HCT116 (cell line): ENCODE data around the gene CFAP46. TPM values are rescaled to one million over a fixed set of nuclear protein-coding genes. Genes with fewer than 3 reads are reported as not detected.

Experiments used
- ATAC-seq: fragments of 200-7000 bp; cut with Tn5 transposase; 2 replicates; pipeline ENCODE4 v1.9.1; 2020; ENCODE audit warnings: mild to moderate bottlenecking, moderate library complexity
- BruUV-seq: library from RNA; stranded (reverse); fragments of 400-500 nt; replicated peaks from 2 replicates; lab custom pipeline; 2021; lab: Mats Ljungman, UMichigan
- CTCF ChIA-PET: fragments of 300-600 bp; sonication (Branson Sonifier 250); formaldehyde crosslinking; loops from one replicate; lab custom pipeline; 2021; ENCODE audit warnings: antibody characterized with exemption; lab: Charles Lee
- POLR2A ChIA-PET: fragments of 300-600, 350-600 bp; sonication (Branson Sonifier 250); formaldehyde crosslinking; loops from one replicate; lab custom pipeline; 2021; ENCODE audit warnings: antibody characterized with exemption; lab: Charles Lee
- RAD21 ChIA-PET, 2 experiments: fragments of 300-600 bp; sonication (Branson Sonifier 250); formaldehyde crosslinking; loops; one replicate each; lab custom pipeline; 2023; ENCODE audit warnings: low total read pairs in 2 of 2; ENCODE audit not compliant: uncharacterized antibody in 2 of 2, unreplicated experiment in 2 of 2, low non-redundant PET in 1 of 2; lab: Charles Lee
- DNase-seq: peaks from one replicate; pipeline ENCODE4 v3.0.0-alpha.2; 2010; ENCODE audit warnings: low read depth, low spot score
- H2AFZ ChIP-seq: fragments of 200-600 bp; shearing (Covaris generic), sonication (generic); 2 replicates; pipeline ENCODE4 v1.6.1; 2017; ENCODE audit warnings: low read depth, mixed run types, mixed read lengths, antibody characterized with exemption, low read length; ENCODE audit not compliant: poor library complexity, severe bottlenecking
- H3K27ac ChIP-seq: 2 replicates; pipeline ENCODE4 v1.5.1; 2012; ENCODE audit warnings: low read depth, low read length
- H3K27me3 ChIP-seq: fragments of 200-600 bp; sonication (generic); 2 replicates; pipeline ENCODE4 v1.6.1; 2016; ENCODE audit warnings: mixed run types, low read length, mixed read lengths; ENCODE audit not compliant: insufficient read depth
- H3K36me3 ChIP-seq, 2 experiments: fragments of 200-500 bp in 1 of 2; fragments of 200-600 bp in 1 of 2; sonication (Bioruptor generic) in 1 of 2; sonication (generic) in 1 of 2; 2 replicates each; pipeline versions ENCODE4 v1.5.1 to v1.6.1; 2014 to 2016; ENCODE audit warnings: low read length in 2 of 2, inconsistent platforms in 1 of 2, mixed read lengths in 1 of 2, mixed run types in 1 of 2; ENCODE audit not compliant: insufficient read depth in 2 of 2, control insufficient read depth in 1 of 2
- H3K4me1 ChIP-seq, 2 experiments: fragments of 200-600 bp in 1 of 2; sonication (generic) in 1 of 2; 2 replicates each; pipeline versions ENCODE4 v1.5.1 to v1.6.1; 2012 to 2017; ENCODE audit warnings: low read length in 2 of 2, inconsistent platforms in 1 of 2, mild to moderate bottlenecking in 1 of 2, mixed read lengths in 1 of 2, mixed run types in 1 of 2, moderate library complexity in 1 of 2; ENCODE audit not compliant: insufficient read depth in 2 of 2, control insufficient read depth in 1 of 2
- H3K4me2 ChIP-seq: fragments of 200-600 bp; sonication (generic); 2 replicates; pipeline ENCODE4 v1.6.1; 2017; ENCODE audit warnings: mixed run types, low read length, mixed read lengths
- H3K4me3 ChIP-seq, 2 experiments: fragments of 200-600 bp in 1 of 2; sonication (generic) in 1 of 2; replicated peaks in 1 of 2; 2 replicates each; pipeline ENCODE4 v1.5.1; 2011 to 2016; ENCODE audit warnings: low read length in 2 of 2, control low read depth in 1 of 2, low read depth in 1 of 2, mild to moderate bottlenecking in 1 of 2, mixed read lengths in 1 of 2, mixed run types in 1 of 2
- H3K79me2 ChIP-seq: fragments of 200-600 bp; sonication (generic); 2 replicates; pipeline ENCODE4 v1.6.1; 2017; ENCODE audit warnings: mild to moderate bottlenecking, mixed run types, low read length, moderate library complexity, mixed read lengths; ENCODE audit not compliant: insufficient read depth
- H3K9ac ChIP-seq: fragments of 200-600 bp; sonication (generic); 2 replicates; pipeline ENCODE4 v1.6.1; 2016; ENCODE audit warnings: low read length, mixed read lengths
- H3K9me2 ChIP-seq: fragments of 200-600 bp; sonication (generic), shearing (Covaris generic); 2 replicates; pipeline ENCODE4 v1.6.1; 2017; ENCODE audit warnings: mixed run types, mild to moderate bottlenecking, moderate library complexity; ENCODE audit not compliant: insufficient read depth
- H3K9me3 ChIP-seq, 2 experiments: fragments of 200-500 bp in 1 of 2; fragments of 200-600 bp in 1 of 2; sonication (Bioruptor generic) in 1 of 2; sonication (generic) in 1 of 2; 2 replicates each; pipeline ENCODE4 v1.6.1; 2014 to 2017; ENCODE audit warnings: low read length in 2 of 2, mixed read lengths in 2 of 2, inconsistent platforms in 1 of 2, low read depth in 1 of 2, mild to moderate bottlenecking in 1 of 2, mixed run types in 1 of 2, moderate library complexity in 1 of 2; ENCODE audit not compliant: control insufficient read depth in 1 of 2, insufficient read depth in 1 of 2
- H4K20me1 ChIP-seq: fragments of 200-600 bp; sonication (generic), shearing (Covaris generic); 2 replicates; pipeline ENCODE4 v1.6.1; 2017; ENCODE audit warnings: mixed run types, mild to moderate bottlenecking, moderate library complexity; ENCODE audit not compliant: insufficient read depth
- EZH2 ChIP-seq: fragments of 200-600 bp; sonication (generic); IDR thresholded peaks from 2 replicates; pipeline ENCODE4 v1.6.1; 2017; ENCODE audit warnings: antibody characterized with exemption, mixed run types
- FOSL1 ChIP-seq: IDR thresholded peaks from 2 replicates; pipeline ENCODE4 v1.6.1; 2012; ENCODE audit warnings: low read depth
- POLR2A ChIP-seq: IDR thresholded peaks from 2 replicates; pipeline ENCODE4 v1.7.0; 2011; ENCODE audit warnings: borderline replicate concordance; ENCODE audit not compliant: insufficient read depth, insufficient read length; ENCODE audit errors: extremely low read depth
- POLR2AphosphoS5 ChIP-seq: IDR thresholded peaks from 2 replicates; pipeline ENCODE4 v1.6.1; 2011; ENCODE audit warnings: mild to moderate bottlenecking, low read depth, low read length, moderate library complexity
- SP1 ChIP-seq: IDR thresholded peaks from 2 replicates; pipeline ENCODE4 v1.6.1; 2012; ENCODE audit warnings: low read depth
- SRF ChIP-seq: IDR thresholded peaks from 2 replicates; pipeline ENCODE4 v1.6.1; 2012; ENCODE audit warnings: low read depth
- YY1 ChIP-seq: IDR thresholded peaks from 2 replicates; pipeline ENCODE4 v1.6.1; 2011; ENCODE audit warnings: low read length, low read depth, moderate library complexity, mild to moderate bottlenecking; ENCODE audit not compliant: insufficient replicate concordance; ENCODE audit errors: extremely low read depth
- intact Hi-C: fragments of 100-400 bp; cut with micrococcal nuclease; formaldehyde crosslinking; loops from 2 replicates; pipeline ENCODE4 v1.10.0; 2022
- total RNA-seq: library from RNA; stranded (reverse); gene quantifications from one replicate; pipeline ENCODE4 v1.2.1, GENCODE V29; 2021; ENCODE audit not compliant: unreplicated experiment
- TF ChIP-seq, protein P1 (sequence below): IDR thresholded peaks from 2 replicates; pipeline ENCODE4 v1.6.1; 2012; ENCODE audit warnings: low read depth
- TF ChIP-seq, protein P2 (sequence below): IDR thresholded peaks from 2 replicates; pipeline ENCODE4 v1.6.1; 2011; ENCODE audit warnings: mild to moderate bottlenecking, low read length, moderate library complexity; ENCODE audit not compliant: insufficient replicate concordance; ENCODE audit errors: extremely low read depth
- TF ChIP-seq, protein P3 (sequence below): IDR thresholded peaks from 2 replicates; pipeline ENCODE4 v1.6.1; 2012

Gene CFAP46
- total RNA-seq, 1 experiment from 2014 or later = 1.4 TPM

DNA sequence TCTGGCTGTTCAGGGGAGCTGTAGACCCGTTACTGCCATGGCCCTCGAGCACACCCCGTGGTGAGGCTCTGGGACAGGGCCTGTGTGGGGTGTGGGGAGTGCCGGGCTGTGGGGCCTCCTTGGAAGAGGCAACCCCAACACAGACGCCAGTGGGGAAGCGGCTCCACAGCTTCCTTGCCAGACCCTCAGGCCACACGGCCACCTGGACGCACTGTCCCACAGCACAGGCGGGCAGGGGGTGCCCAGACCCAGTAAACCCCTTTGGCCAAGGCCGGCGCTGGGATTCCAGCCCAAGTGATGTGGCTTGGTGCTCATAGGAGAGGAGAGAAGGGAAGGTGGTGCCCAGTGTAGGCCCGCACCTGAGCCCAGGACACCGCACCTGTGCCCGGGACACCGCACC is 143.5 kb downstream of the CFAP46 start:
- no peak for ATAC-seq
- no peak overlapping the region for H3K4me3 ChIP-seq
- no peak for DNase-seq
- TF ChIP-seq SRF (no peak), FOSL1 (no peak), POLR2A (no peak), EZH2 (no peak)
- TF ChIP-seq, all 23 proteins: peak for 0
- intact Hi-C loops = no loop called here
- Histone ChIP-seq H3K27me3 (no peaks in the 10 kb centered on the region), H4K20me1 (no peaks in the 10 kb centered on the region), H3K9ac (no peak overlapping the region), H3K79me2 (no peaks in the 10 kb centered on the region), H3K27ac (no peak overlapping the region), H2AFZ (no peak overlapping the region), H3K36me3 (no peaks in the 10 kb centered on the region), H3K4me2 (no peak overlapping the region), H3K9me2 (no peaks in the 10 kb centered on the region), H3K9me3 (no peaks in the 10 kb centered on the region), H3K4me1 (no peaks in the 10 kb centered on the region)
- CTCF ChIA-PET = no interaction called here
- BruUV-seq = no TSS peak
- POLR2A ChIA-PET = no interaction called here
- RAD21 ChIA-PET = no interaction called here

DNA sequence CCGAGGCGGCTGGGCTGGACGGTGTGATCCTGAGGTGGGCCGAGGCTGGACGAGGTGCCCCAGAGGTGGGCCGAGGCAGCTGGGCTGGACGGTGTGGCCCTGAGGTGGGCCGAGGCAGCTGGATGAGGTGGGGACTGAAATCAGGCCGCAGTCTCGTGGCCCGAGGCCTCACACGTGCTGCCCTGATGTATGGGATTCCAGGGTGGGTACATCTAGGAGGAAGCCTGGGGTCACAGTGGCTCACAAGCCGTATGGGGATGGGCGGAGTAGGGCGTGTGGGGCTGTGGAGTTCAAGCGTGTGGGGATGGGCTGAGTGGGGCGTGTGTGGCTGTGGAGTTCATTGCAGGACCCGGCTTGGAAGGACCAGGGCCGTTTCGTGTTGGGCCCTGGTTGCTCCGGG is 144.0 kb downstream of the CFAP46 start:
- no peak overlapping the region for H3K4me2 ChIP-seq
- H2AFZ ChIP-seq = no peak overlapping the region
- RAD21 ChIA-PET = no interaction called here
- H3K4me3 ChIP-seq = no peak overlapping the region
- no peak overlapping the region for H3K27ac ChIP-seq
- TF ChIP-seq POLR2A (no peak), YY1 (no peak), POLR2AphosphoS5 (no peak), SP1 (no peak)
- TF ChIP-seq, protein P1, sequence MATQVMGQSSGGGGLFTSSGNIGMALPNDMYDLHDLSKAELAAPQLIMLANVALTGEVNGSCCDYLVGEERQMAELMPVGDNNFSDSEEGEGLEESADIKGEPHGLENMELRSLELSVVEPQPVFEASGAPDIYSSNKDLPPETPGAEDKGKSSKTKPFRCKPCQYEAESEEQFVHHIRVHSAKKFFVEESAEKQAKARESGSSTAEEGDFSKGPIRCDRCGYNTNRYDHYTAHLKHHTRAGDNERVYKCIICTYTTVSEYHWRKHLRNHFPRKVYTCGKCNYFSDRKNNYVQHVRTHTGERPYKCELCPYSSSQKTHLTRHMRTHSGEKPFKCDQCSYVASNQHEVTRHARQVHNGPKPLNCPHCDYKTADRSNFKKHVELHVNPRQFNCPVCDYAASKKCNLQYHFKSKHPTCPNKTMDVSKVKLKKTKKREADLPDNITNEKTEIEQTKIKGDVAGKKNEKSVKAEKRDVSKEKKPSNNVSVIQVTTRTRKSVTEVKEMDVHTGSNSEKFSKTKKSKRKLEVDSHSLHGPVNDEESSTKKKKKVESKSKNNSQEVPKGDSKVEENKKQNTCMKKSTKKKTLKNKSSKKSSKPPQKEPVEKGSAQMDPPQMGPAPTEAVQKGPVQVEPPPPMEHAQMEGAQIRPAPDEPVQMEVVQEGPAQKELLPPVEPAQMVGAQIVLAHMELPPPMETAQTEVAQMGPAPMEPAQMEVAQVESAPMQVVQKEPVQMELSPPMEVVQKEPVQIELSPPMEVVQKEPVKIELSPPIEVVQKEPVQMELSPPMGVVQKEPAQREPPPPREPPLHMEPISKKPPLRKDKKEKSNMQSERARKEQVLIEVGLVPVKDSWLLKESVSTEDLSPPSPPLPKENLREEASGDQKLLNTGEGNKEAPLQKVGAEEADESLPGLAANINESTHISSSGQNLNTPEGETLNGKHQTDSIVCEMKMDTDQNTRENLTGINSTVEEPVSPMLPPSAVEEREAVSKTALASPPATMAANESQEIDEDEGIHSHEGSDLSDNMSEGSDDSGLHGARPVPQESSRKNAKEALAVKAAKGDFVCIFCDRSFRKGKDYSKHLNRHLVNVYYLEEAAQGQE = no peak
- TF ChIP-seq, protein P2, sequence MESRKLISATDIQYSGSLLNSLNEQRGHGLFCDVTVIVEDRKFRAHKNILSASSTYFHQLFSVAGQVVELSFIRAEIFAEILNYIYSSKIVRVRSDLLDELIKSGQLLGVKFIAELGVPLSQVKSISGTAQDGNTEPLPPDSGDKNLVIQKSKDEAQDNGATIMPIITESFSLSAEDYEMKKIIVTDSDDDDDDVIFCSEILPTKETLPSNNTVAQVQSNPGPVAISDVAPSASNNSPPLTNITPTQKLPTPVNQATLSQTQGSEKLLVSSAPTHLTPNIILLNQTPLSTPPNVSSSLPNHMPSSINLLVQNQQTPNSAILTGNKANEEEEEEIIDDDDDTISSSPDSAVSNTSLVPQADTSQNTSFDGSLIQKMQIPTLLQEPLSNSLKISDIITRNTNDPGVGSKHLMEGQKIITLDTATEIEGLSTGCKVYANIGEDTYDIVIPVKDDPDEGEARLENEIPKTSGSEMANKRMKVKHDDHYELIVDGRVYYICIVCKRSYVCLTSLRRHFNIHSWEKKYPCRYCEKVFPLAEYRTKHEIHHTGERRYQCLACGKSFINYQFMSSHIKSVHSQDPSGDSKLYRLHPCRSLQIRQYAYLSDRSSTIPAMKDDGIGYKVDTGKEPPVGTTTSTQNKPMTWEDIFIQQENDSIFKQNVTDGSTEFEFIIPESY = no peak
- TF ChIP-seq, protein P3, sequence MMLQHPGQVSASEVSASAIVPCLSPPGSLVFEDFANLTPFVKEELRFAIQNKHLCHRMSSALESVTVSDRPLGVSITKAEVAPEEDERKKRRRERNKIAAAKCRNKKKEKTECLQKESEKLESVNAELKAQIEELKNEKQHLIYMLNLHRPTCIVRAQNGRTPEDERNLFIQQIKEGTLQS = no peak
- H3K9me3 ChIP-seq = no peaks in the 10 kb centered on the region
- DNase-seq (no peak), ATAC-seq (no peak)
- H3K4me1 ChIP-seq = no peaks in the 10 kb centered on the region
- POLR2A ChIA-PET = no interaction called here
- H3K9ac ChIP-seq = no peak overlapping the region
- no peaks in the 10 kb centered on the region for H4K20me1 ChIP-seq
- no peaks in the 10 kb centered on the region for H3K27me3 ChIP-seq
- no peaks in the 10 kb centered on the region for H3K36me3 ChIP-seq
- no peaks in the 10 kb centered on the region for H3K79me2 ChIP-seq
- intact Hi-C loops = no loop called here
- CTCF ChIA-PET = no interaction called here
- BruUV-seq = no TSS peak
- H3K9me2 ChIP-seq = no peaks in the 10 kb centered on the region
